ENCODE measurements around the gene ARHGAP12.
"Not testable (repeated sequence)": the region's sequence is repeated elsewhere in the genome, so short reads cannot be mapped to it uniquely, and the experiment has no call there.

The ARHGAP12 gene

GRCh38 chr10:31768935-31769334 is 159.7 kb downstream of the ARHGAP12 start:
- DNase-seq (ENCODE audit: low read depth) = not testable (repeated sequence)

GRCh38 chr10:31768467-31768866 is 160.2 kb downstream of the ARHGAP12 start:
- no peak for DNase-seq (ENCODE audit: low read depth)

- no peak for DNase-seq (ENCODE audit: low read depth)
Observed at GRCh38 chr10:31765541-31765940, 163.1 kb downstream of the ARHGAP12 start.

GRCh38 chr10:31762316-31762715 is 166.3 kb downstream of the ARHGAP12 start:
- no peak for DNase-seq (ENCODE audit: low read depth)

GRCh38 chr10:31761156-31761555 is 167.5 kb downstream of the ARHGAP12 start:
- no peak for DNase-seq (ENCODE audit: low read depth)

- DNase-seq (ENCODE audit: low read depth) = no peak
Observed at GRCh38 chr10:31760674-31761081, 168.0 kb downstream of the ARHGAP12 start.

GRCh38 chr10:31759799-31760626 is 168.6 kb downstream of the ARHGAP12 start:
- DNase-seq (ENCODE audit: low read depth) = peak; percentile 93

- peak; percentile 10 for DNase-seq (ENCODE audit: low read depth)
Observed at GRCh38 chr10:31759124-31759798, 169.4 kb downstream of the ARHGAP12 start.

- DNase-seq (ENCODE audit: low read depth) = no peak
Observed at GRCh38 chr10:31758495-31758894, 170.1 kb downstream of the ARHGAP12 start.

GRCh38 chr10:31757831-31758230 is 170.8 kb downstream of the ARHGAP12 start:
- no peak for DNase-seq (ENCODE audit: low read depth)

GRCh38 chr10:31757386-31757791 is 171.2 kb downstream of the ARHGAP12 start:
- no peak for DNase-seq (ENCODE audit: low read depth)

- DNase-seq (ENCODE audit: low read depth) = no peak
Observed at GRCh38 chr10:31756729-31757110, 171.9 kb downstream of the ARHGAP12 start.

- no peak for DNase-seq (ENCODE audit: low read depth)
Observed at GRCh38 chr10:31756101-31756728, 172.4 kb downstream of the ARHGAP12 start.

All from T follicular helper cell (primary cell).